HEK293T (cell line): ENCODE results near the gene KRCC1.

Experiments
- BHLHE40 ChIP-seq: fragments of 450-650 bp; IDR thresholded peaks from 2 replicates; pipeline ENCODE4 v1.6.1; 2016; ENCODE audit warnings: mild to moderate bottlenecking, moderate library complexity, borderline replicate concordance
- L3MBTL2 ChIP-seq: fragments of 450-650 bp; conservative IDR thresholded peaks from 2 replicates; pipeline ENCODE4 v1.6.1; 2016; ENCODE audit warnings: mild to moderate bottlenecking
- LEF1 ChIP-seq: fragments of 450-650 bp; IDR thresholded peaks from 2 replicates; pipeline ENCODE4 v1.6.1; 2017; ENCODE audit warnings: mild to moderate bottlenecking, borderline replicate concordance
- NFRKB ChIP-seq: fragments of 450-650 bp; IDR thresholded peaks from 2 replicates; pipeline ENCODE4 v1.6.1; 2016; ENCODE audit warnings: mild to moderate bottlenecking, moderate library complexity
- PKNOX1 ChIP-seq: fragments of 450-650 bp; IDR thresholded peaks from 2 replicates; pipeline ENCODE4 v1.6.1; 2016
- SP1 ChIP-seq: fragments of 450-650 bp; IDR thresholded peaks from 2 replicates; pipeline ENCODE4 v1.6.1; 2017
- SUZ12 ChIP-seq: fragments of 450-650 bp; IDR thresholded peaks from 2 replicates; pipeline ENCODE4 v1.6.1; 2016; ENCODE audit warnings: mild to moderate bottlenecking
- TARDBP ChIP-seq: fragments of 450-650 bp; IDR thresholded peaks from 2 replicates; pipeline ENCODE4 v1.6.1; 2016
- ZNF384 ChIP-seq: fragments of 450-650 bp; IDR thresholded peaks from 2 replicates; pipeline ENCODE4 v1.6.1; 2016

DNA sequence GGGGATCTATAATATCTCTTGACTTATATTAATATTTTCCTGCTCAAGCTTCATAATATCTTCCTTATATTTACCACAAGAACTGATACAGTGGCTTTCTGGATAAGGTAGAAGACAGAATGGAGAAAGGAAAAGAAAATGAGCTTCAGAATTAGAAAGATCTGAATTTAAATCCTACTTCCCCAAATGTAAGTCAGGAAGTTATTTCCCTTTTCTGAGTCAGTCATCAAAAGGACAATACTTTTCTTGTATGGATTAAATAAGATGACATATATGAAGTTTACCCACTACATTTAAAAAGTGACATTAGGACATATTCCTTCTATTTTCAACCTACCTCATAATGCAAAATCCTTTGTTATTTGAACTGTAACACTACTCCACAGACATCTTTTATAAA is 19.0 kb downstream of the KRCC1 start:
- no peak for TF ChIP-seq ZNF384
- no peak for TF ChIP-seq PKNOX1
- TF ChIP-seq SP1, result no peak
- no peak for TF ChIP-seq BHLHE40
- no peak for TF ChIP-seq LEF1
- no peak for TF ChIP-seq SUZ12
- TF ChIP-seq TARDBP, result no peak
- TF ChIP-seq NFRKB, result no peak
- no peak for TF ChIP-seq L3MBTL2
